CD14-positive monocyte (primary cell): ENCODE data around the gene MEGF8. TPM values are rescaled to one million over a fixed set of nuclear protein-coding genes. Genes with fewer than 3 reads are reported as not detected.

Source experiments
- DNase-seq, 3 donors: peaks; one replicate each; pipeline ENCODE4 v3.0.0-alpha.2; 2011 to 2022
- H2AFZ ChIP-seq: 2 replicates; pipeline ENCODE4 v1.6.0; 2012; ENCODE audit warnings: mild to moderate bottlenecking, low read depth, low read length, inconsistent platforms; ENCODE audit not compliant: insufficient read depth, poor library complexity, severe bottlenecking
- H3K27ac ChIP-seq, 2 donors: 1 replicate in 1 of 2; 2 replicates in 1 of 2; pipeline ENCODE4 v1.5.1; 2012 to 2013; ENCODE audit warnings: low read length in 2 of 2, control low read depth in 1 of 2, inconsistent platforms in 1 of 2, low read depth in 1 of 2, mild to moderate bottlenecking in 1 of 2
- H3K27me3 ChIP-seq, 2 donors: one replicate each; pipeline versions ENCODE4 v1.6.0 to v1.6.1; 2011 to 2013; ENCODE audit warnings: low read length in 2 of 2; ENCODE audit not compliant: control insufficient read depth in 2 of 2, insufficient read depth in 2 of 2
- H3K36me3 ChIP-seq, 2 donors: replicated peaks in 1 of 2; 1 replicate in 1 of 2; 2 replicates in 1 of 2; pipeline versions ENCODE4 v1.5.1 to v1.6.1; 2012 to 2013; ENCODE audit warnings: low read length in 2 of 2, control low read depth in 1 of 2, inconsistent platforms in 1 of 2, mild to moderate bottlenecking in 1 of 2; ENCODE audit not compliant: insufficient read depth in 2 of 2, control insufficient read depth in 1 of 2
- H3K4me1 ChIP-seq, 2 donors: 1 replicate in 1 of 2; 2 replicates in 1 of 2; pipeline versions ENCODE4 v1.5.1 to v1.6.1; 2012 to 2013; ENCODE audit warnings: low read length in 2 of 2, control low read depth in 1 of 2, inconsistent platforms in 1 of 2, mild to moderate bottlenecking in 1 of 2, moderate library complexity in 1 of 2; ENCODE audit not compliant: insufficient read depth in 2 of 2, control insufficient read depth in 1 of 2
- H3K4me2 ChIP-seq: replicated peaks from 2 replicates; pipeline ENCODE3; 2012; ENCODE audit warnings: low read length, moderate library complexity, mild to moderate bottlenecking; ENCODE audit not compliant: poor library complexity, severe bottlenecking; ENCODE audit errors: extremely low read depth
- H3K4me3 ChIP-seq, 3 experiments: fragments of 200-600 bp in 1 of 3; sonication (generic) in 1 of 3; replicated peaks in 1 of 3; 1 replicate in 2 of 3; 2 replicates in 1 of 3; pipeline ENCODE4 v1.5.1; 2011 to 2013; ENCODE audit warnings: low read length in 3 of 3, mild to moderate bottlenecking in 3 of 3, control low read depth in 2 of 3, low read depth in 2 of 3, inconsistent platforms in 1 of 3, moderate library complexity in 1 of 3
- H3K79me2 ChIP-seq: 2 replicates; pipeline ENCODE4 v1.6.0; 2012; ENCODE audit warnings: mild to moderate bottlenecking, control low read depth, inconsistent platforms, low read length, moderate library complexity; ENCODE audit not compliant: insufficient read depth
- H3K9ac ChIP-seq: 2 replicates; pipeline ENCODE4 v1.6.0; 2017; ENCODE audit warnings: low read length, mild to moderate bottlenecking; ENCODE audit not compliant: insufficient read depth, poor library complexity, severe bottlenecking
- H3K9me3 ChIP-seq, 2 donors: replicated peaks in 1 of 2; 1 replicate in 1 of 2; 2 replicates in 1 of 2; pipeline versions ENCODE4 v1.5.1 to v1.6.1; 2012 to 2013; ENCODE audit warnings: low read length in 2 of 2, control low read depth in 1 of 2; ENCODE audit not compliant: control insufficient read depth in 1 of 2, insufficient read depth in 1 of 2
- H4K20me1 ChIP-seq: 2 replicates; pipeline ENCODE4 v1.6.0; 2012; ENCODE audit warnings: mild to moderate bottlenecking, low read length, control low read depth, moderate library complexity; ENCODE audit not compliant: insufficient read depth
- H3K27ac Mint-ChIP-seq, 7 donors: one replicate each; pipeline ENCODE4 v1.8.0; 2020; ENCODE audit warnings: mild to moderate bottlenecking in 7 of 7, mixed read lengths in 7 of 7, moderate library complexity in 6 of 7, inconsistent platforms in 2 of 7
- H3K27me3 Mint-ChIP-seq, 3 donors: one replicate each; pipeline ENCODE4 v1.8.0; 2021 to 2022; ENCODE audit warnings: low read depth in 3 of 3, mild to moderate bottlenecking in 3 of 3, mixed read lengths in 3 of 3, moderate library complexity in 3 of 3, inconsistent platforms in 1 of 3
- H3K36me3 Mint-ChIP-seq, 2 donors: one replicate each; pipeline ENCODE4 v1.8.0; 2020; ENCODE audit warnings: mixed read lengths in 2 of 2, inconsistent platforms in 1 of 2, mild to moderate bottlenecking in 1 of 2
- H3K4me1 Mint-ChIP-seq: one replicate; pipeline ENCODE4 v1.8.0; 2020; ENCODE audit warnings: mild to moderate bottlenecking, mixed read lengths
- H3K4me3 Mint-ChIP-seq, 2 donors: one replicate each; pipeline ENCODE4 v1.8.0; 2020; ENCODE audit warnings: mild to moderate bottlenecking in 2 of 2, mixed read lengths in 2 of 2, moderate library complexity in 1 of 2
- H3K9me3 Mint-ChIP-seq, 7 donors: one replicate each; pipeline ENCODE4 v1.8.0; 2020 to 2022; ENCODE audit warnings: mixed read lengths in 7 of 7, mild to moderate bottlenecking in 6 of 7, moderate library complexity in 6 of 7, inconsistent platforms in 2 of 7
- CTCF ChIP-seq: fragments of 200-600 bp; IDR thresholded peaks from one replicate; pipeline ENCODE4 v1.8.0; 2022; ENCODE audit warnings: antibody characterized with exemption, mild to moderate bottlenecking
- WGBS: methylation state at CpG from one replicate; pipeline ENCODE4 v1.1.5; 2013; ENCODE audit warnings: missing lambda C conversion rate; ENCODE audit not compliant: insufficient coverage; 5-methylcytosine and 5-hydroxymethylcytosine counted together
- intact Hi-C, 2 donors: fragments of 100-400 bp; cut with micrococcal nuclease; formaldehyde crosslinking; loops; one replicate each; pipeline versions ENCODE4 v1.15.0 to v1.15.1; 2023
- polyA plus RNA-seq, 3 donors: library from polyadenylated mRNA; depleted of rRNA in 1 of 3; unstranded in 2 of 3; stranded (reverse) in 1 of 3; fragments of 300-500 nt in 2 of 3; fragments of >200 nt in 1 of 3; fragmentation: Illumina TruSeq in 2 of 3; gene quantifications; 1 replicate in 2 of 3; 2 replicates in 1 of 3; pipeline ENCODE4 v1.2.3, GENCODE V29; 2012 to 2021

Gene MEGF8
- polyA plus RNA-seq, 3 donors: 0.15 to 2.7 (median 0.27) TPM

- H3K4me3 ChIP-seq: no peak overlapping the region
- no peak overlapping the region for H3K9ac ChIP-seq
- peaks cover 9 to 13% of the 10 kb centered on the region in 2 donors for H3K36me3 Mint-ChIP-seq
- DNase-seq: no peak
- no peaks in the 10 kb centered on the region for H3K4me1 Mint-ChIP-seq
- no peaks in the 10 kb centered on the region for H3K27me3 ChIP-seq
- H3K27ac Mint-ChIP-seq: peak overlapping the region in 1 of 7 donors; percentile 7
- 94% methylated on average over 6 of the region's 6 CpGs for WGBS
- TF ChIP-seq CTCF: no peak
- peaks cover 0 to 9% (median 2%) of the 10 kb centered on the region in 3 donors for H3K27me3 Mint-ChIP-seq
- intact Hi-C loops: no loop called here
- no peaks in the 10 kb centered on the region for H3K9me3 ChIP-seq
- no peak overlapping the region for H3K4me2 ChIP-seq
- no peaks in the 10 kb centered on the region for H3K79me2 ChIP-seq
- H3K27ac ChIP-seq: no peak overlapping the region
- H3K36me3 ChIP-seq: no peaks in the 10 kb centered on the region
- H3K4me1 ChIP-seq: no peaks in the 10 kb centered on the region
- H3K4me3 Mint-ChIP-seq: no peak overlapping the region
- H3K9me3 Mint-ChIP-seq: no peaks in the 10 kb centered on the region
- no peak overlapping the region for H2AFZ ChIP-seq
- H4K20me1 ChIP-seq: peaks cover 4% of the 10 kb centered on the region
These were observed 84.0 kb downstream of the MEGF8 start for GRCh38 chr19:42409477-42409876.

- Histone ChIP-seq H3K79me2 (no peaks in the 10 kb centered on the region), H3K4me2 (no peak overlapping the region), H3K9me3 (no peaks in the 10 kb centered on the region), H4K20me1 (peaks cover 4% of the 10 kb centered on the region), H2AFZ (no peak overlapping the region), H3K9ac (no peak overlapping the region), H3K4me3 (no peak overlapping the region), H3K27ac (no peak overlapping the region), H3K4me1 (no peaks in the 10 kb centered on the region), H3K27me3 (no peaks in the 10 kb centered on the region), H3K36me3 (no peaks in the 10 kb centered on the region)
- Mint-ChIP-seq H3K27me3 (peaks cover 0 to 9% (median 2%) of the 10 kb centered on the region in 3 donors), H3K4me3 (no peak overlapping the region), H3K4me1 (no peaks in the 10 kb centered on the region), H3K36me3 (peaks cover 9 to 13% of the 10 kb centered on the region in 2 donors), H3K9me3 (no peaks in the 10 kb centered on the region), H3K27ac (no peak overlapping the region)
- WGBS: 97% methylated on average over 29 of the region's 30 CpGs
- no peak for DNase-seq
- no peak for TF ChIP-seq CTCF
- intact Hi-C loops: no loop called here
These were observed 84.9 kb downstream of the MEGF8 start for GRCh38 chr19:42410371-42410770.
